Right hindlimb (tissue), 1 donor: ENCODE measurements around the gene TLE7.

Experiments
- DNase-seq: peaks from one replicate; pipeline ENCODE4 v3.0.0-alpha.2; 2018

The TLE7 gene

DNA sequence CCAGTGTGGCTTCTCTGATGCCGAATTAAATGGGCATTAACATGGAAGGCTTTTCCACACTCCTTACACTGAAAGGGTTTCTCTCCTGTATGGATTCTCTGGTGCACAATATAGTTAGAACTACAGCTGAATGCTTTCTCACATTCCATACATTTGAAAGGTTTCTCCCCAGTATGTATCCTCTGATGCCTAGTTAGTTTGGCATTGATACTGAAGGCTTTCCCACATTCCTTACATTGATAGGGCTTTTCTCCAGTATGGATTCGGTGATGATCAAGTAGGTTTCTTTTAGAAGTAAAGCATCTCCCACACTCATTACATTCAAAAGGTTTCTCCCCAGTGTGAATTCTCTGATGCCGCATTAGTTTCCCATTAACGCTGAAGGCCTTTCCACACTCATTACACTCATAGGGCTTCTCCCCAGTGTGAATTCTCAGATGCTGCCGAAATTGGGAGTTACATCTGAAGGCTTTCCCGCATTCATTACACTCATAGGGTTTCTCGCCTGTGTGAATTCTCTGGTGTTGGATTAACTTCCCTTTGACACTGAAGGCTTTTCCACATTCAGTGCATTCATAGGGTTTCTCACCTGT lies 6.5 kb upstream of the TLE7 start:
- DNase-seq, result no peak

DNA sequence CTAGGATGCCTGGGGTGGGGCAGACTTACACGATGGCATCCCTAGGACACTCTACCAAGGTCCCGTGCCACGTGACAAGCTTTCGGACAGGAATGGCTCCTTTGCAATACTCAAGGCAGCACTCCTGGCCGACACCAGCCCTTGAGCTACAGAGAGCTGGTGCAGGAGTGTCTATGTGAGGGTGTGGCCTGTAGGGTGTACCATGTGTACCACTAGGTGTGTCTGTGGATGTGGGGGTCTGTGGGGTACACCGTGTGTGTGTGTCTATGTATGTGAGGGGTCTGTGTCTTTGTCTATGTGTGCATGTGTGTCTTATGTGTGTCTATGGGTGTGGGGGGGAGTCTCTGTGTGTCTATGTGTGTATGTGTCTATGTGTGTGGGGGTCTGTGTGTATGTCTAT lies 1.9 kb upstream of the TLE7 start:
- DNase-seq, result no peak

GRCh38 chr16:71441348-71442050 lies 355 bp downstream of the TLE7 start:
- DNase-seq, result no peak

DNA sequence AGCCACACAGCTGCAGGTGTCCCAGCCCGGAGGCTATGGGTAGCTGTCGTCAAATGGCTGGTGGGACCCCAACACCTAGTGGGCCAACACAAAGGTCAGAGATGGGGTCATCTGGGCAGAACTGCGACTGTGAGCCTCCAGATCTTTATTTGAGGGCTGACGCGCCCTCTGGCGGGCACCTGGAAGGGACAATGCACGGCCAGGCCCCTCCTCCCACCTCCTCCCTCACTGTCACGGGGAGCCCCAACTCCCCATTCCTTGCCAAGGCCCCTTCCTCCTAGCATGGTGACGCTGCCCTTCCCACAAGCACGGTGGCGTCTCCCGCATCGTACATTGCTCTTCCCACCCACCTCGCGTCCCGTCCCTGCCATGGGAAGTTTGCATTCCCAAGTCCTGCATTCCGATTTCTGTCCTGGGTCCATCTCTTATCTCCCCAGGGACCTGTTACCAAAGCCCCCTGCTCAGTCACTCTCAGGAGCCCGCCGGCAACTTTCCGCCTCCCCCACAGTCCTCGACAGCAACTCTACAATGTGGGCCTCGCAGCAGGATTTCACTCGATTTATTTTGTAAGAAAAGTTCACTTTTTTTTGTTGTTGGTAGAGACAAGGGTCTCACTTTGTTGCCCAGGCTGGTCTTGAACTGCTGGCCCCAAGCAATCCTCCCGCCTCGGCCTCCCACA lies 1.0 kb downstream of the TLE7 start:
- DNase-seq, result no peak

DNA sequence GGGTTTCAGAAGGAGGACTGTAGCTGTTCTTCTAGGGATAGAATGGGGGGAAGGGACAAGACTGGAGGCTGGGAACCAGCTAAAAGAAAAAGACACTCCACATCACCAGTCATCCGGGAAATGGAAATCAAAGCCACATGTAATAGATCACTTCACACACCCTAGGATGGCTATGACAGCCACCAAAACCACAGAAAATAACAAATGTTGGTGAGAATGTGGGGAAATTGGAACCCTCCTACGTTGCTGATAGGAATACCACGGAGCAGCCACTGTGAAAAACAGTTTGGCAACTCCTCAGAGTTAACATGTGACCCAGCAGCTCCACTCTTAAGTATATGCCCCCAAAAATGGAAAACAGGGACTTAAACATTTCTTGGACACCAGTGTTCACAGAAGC lies 2.3 kb downstream of the TLE7 start:
- DNase-seq, result no peak

GRCh38 chr16:71436473-71436872 lies 5.4 kb downstream of the TLE7 start:
- DNase-seq, result no peak

GRCh38 chr16:71432906-71433305 lies 8.9 kb downstream of the TLE7 start:
- no peak for DNase-seq

GRCh38 chr16:71431991-71432390 lies 9.9 kb downstream of the TLE7 start:
- DNase-seq, result no peak

DNA sequence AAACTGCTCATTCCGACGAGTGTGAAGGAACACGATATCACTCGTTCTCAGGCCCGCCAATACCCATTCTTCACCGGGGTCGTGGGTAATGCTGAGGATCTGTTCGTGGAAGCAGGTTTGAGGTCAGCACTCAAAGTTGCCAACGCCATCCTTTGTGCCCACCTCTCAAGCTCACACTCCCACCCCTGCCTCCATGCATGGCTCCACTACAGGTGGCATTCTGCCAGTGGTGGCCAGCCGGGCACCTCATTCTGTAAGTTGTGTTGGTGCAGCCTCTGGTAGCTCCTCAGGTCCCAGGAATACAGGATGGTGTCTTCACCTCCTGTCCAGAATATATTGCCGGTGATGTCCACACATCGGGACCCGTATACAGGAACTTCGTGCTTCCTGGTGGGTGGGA lies 10.7 kb downstream of the TLE7 start:
- no peak for DNase-seq

- DNase-seq, result no peak
Observed at GRCh38 chr16:71430744-71431143, 11.1 kb downstream of the TLE7 start.

GRCh38 chr16:71429581-71429980 lies 12.3 kb downstream of the TLE7 start:
- DNase-seq, result no peak

DNA sequence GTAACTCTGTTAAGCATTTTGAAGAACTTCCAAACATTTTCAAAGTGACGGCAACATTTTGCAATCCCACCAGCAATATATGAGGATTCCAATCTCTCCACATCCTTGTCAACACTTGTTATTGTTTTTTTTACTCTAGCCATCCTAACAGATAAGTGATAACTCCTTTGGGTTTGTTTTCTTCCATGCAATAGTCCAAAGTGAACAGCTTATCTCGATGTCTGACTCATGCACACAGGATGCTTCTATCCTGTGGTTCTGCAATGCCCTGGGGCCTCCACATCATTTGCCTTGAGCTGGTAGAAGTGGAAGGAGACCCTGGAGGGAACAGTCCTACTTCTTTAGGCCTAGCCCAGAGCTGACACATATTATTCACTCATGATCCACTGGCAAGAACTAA lies 13.0 kb downstream of the TLE7 start:
- no peak for DNase-seq

- no peak for DNase-seq
Observed at GRCh38 chr16:71428385-71428784, 13.5 kb downstream of the TLE7 start.

DNA sequence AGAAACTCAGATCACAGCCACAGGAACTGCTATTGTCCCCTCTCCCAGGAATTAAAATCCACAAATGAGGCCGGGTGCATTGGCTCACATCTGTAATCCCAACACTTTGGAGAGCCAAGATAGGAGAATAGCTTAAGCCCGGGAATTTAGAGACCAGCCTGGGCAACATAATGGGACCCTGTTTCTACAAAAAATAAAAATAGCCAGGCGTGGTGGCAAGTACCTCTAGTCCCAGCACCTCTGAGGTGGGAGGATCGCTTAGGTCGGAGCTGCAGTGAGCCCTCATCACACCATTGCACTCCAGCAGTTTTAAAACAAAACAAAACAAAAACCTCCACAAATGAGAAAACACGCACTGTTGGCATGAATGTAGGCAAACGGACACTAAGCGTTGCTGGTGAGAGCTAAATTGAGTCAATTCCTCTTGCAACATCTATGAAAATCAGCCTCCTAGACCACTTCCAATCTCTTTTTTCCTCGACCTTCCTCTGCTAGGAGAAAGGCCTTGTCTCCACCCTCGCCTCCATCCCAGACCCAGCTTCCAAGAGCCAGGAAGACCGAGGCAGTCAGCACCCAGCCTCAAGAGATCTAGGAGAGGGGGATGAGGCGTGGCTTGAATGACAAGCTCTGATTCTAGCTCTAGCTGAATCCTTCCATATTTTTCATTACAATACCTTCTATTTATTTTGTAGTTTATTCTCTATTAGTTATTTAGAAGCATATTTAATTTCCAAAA lies 14.8 kb downstream of the TLE7 start:
- no peak for DNase-seq

DNA sequence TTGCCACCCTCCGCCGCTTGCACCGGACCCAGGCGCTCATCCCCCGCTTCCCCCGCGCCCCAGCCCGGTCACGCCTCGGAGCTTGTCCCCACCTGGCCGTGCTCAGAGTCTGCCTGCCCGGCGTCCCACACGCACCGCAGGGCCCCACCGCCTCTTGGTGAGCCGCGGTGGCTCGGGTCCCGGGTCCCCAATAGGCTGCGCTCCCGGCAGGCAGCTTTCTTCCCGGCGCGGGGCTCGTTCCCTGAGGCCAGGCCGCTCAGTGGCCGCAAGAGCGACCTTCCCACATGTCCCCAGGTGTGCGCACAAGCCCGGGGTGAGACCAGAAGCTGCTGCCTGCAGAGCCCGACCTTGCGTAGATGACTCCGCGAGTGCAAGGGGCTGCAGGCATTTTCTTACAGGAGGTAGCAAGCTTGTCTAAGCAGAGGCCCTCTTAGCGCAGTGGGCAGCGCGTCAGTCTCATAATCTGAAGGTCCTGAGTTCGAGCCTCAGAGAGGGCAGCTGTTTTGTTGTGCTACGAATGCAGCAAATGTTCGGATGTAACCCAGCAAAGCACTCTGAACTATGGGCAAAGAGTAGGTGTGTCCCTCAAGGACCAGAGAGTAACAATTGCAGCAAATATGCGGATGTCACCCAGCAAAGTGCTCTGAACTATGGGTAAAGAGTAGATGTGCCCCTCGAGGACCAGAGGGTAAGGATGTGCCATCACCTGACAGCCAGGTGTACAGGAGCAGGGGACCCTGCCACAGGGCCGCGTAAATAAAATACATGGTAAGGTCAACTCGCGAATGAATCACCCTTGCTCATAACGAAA lies 15.6 kb downstream of the TLE7 start:
- DNase-seq, result peak; percentile 35

DNA sequence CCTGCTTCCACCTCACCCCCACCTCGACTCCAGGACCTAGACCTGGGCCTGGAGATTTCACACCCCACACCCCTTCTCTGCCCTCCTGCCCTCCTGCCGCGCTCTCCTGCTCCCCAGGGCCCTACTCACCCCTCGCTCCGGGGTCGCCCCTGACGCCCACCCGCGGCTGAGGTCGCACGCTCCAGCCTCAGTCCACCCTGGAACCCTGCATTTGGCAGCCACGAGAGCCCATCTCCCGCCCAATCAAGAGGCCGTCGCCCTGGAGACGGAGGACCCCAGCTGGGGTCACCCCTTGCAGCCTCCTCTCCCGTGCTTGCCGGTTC lies 16.1 kb downstream of the TLE7 start:
- no peak for DNase-seq

DNA sequence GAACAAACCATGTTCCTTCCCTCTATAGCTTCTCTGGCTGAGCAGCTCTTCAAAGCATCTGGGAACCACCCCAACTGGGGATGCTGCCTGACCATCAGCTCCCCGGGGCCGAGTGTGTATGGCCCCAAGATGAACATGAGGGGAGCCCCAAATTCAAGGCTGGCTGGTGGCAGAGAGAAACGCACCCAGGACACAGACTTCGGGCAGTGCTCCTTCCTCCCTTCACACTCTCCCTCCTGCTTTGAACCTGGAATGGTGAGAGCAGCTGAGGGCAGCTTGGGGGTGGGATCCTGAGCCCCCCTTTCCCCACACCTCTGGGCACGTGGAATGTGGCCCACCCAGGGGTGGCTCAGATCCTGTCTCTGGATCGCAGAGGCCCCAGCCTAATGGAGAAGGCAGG lies 17.2 kb downstream of the TLE7 start:
- DNase-seq, result no peak

DNA sequence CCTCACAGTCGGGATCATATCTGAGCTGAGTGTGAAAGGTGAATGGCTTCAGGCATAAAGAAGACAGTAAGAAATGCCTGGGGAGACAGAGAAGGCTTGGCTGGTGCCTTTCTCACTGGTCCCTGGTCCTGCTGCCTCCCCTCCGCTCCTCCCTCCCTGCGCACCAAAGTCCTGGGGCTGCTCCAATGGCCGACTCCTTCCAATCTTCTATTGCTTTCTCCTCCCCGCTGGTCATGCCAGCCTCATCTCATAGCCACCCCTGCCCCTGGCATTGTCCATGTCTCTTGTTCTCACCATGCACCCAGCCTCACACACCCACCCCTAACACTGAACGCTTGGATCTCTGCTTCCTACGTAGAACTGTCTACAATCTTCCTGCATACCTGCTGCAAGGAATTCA lies 18.0 kb downstream of the TLE7 start:
- no peak for DNase-seq

GRCh38 chr16:71423016-71423415 lies 18.8 kb downstream of the TLE7 start:
- DNase-seq, result no peak

DNA sequence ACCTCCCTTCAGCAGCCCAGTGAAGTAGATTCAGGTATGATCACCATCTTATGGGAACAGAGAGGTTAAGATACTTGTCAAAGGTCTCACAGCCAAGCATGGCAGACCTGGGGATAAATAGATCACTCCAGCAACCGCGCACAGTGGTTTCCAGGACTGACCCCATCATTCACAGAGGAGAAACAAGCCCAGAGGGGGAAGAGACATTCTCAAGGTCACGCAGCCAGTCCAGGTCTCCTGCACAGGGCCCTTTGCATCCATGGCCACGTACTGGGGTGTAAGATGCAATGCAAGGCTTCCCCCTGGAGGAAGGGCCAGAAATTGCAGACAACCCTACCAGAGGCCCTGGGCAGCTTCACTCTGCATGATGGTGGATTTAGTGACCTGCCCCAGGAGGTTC lies 19.9 kb downstream of the TLE7 start:
- no peak for DNase-seq

DNA sequence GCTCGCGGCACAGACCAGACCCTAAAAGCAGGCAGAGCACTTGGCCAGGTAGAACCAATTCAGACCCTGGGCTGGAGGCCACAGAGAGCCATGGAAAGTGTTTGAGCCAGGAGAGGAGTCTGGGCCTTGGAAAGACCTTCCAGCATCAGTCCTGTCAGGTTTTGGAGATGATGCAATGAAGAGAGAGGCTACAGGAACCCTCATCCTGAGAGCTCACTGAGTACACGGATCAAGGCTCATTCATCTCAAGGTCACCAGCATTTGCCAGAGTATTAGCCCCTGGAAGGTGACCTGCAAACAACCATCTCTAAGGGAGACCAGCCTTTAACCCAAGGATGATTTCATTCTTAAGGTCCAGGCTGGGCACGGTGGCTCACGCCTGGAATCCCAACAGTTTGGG lies 27.8 kb downstream of the TLE7 start:
- DNase-seq, result no peak

GRCh38 chr16:71413341-71413740 lies 28.5 kb downstream of the TLE7 start:
- DNase-seq, result no peak
